Heart left ventricle (tissue), 16 donors: ENCODE measurements around the gene ASCL5. TPM values are rescaled to one million over a fixed set of nuclear protein-coding genes. Genes with fewer than 3 reads are reported as not detected.

Experiments
- ATAC-seq, 4 donors: fragments of 200-7000 bp; cut with Tn5 transposase; one replicate each; pipeline ENCODE4 v1.9.1; 2020 to 2022; ENCODE audit warnings: moderate library complexity in 4 of 4, mild to moderate bottlenecking in 3 of 4, moderate number of reproducible peaks in 1 of 4
- DNase-seq, 5 donors: peaks; one replicate each; pipeline ENCODE4 v3.0.0-alpha.2; 2020
- H3K27ac ChIP-seq, 12 donors: fragments of 200-600 bp; sonication (generic) in 4 of 12; one replicate each; pipeline versions ENCODE4 v1.5.0 to v1.8.0; 2016 to 2022; ENCODE audit warnings: mild to moderate bottlenecking in 2 of 12
- H3K27me3 ChIP-seq, 9 donors: fragments of 200-600 bp; sonication (generic) in 2 of 9; one replicate each; pipeline versions ENCODE4 v1.5.1 to v1.8.0; 2016 to 2022; ENCODE audit warnings: mild to moderate bottlenecking in 3 of 9
- H3K36me3 ChIP-seq, 9 donors: fragments of 200-600 bp; sonication (generic) in 2 of 9; one replicate each; pipeline versions ENCODE4 v1.5.0 to v1.8.0; 2018 to 2022; ENCODE audit warnings: mild to moderate bottlenecking in 2 of 9
- H3K4me1 ChIP-seq, 12 donors: fragments of 200-600 bp; sonication (generic) in 4 of 12; one replicate each; pipeline versions ENCODE4 v1.5.0 to v1.8.0; 2016 to 2022; ENCODE audit warnings: mild to moderate bottlenecking in 3 of 12
- H3K4me3 ChIP-seq, 12 donors: fragments of 200-600 bp; sonication (generic) in 4 of 12; one replicate each; pipeline versions ENCODE4 v1.5.0 to v1.8.0; 2017 to 2022; ENCODE audit warnings: mild to moderate bottlenecking in 9 of 12, moderate library complexity in 4 of 12
- H3K9me3 ChIP-seq, 12 donors: fragments of 200-600 bp; sonication (generic) in 4 of 12; one replicate each; pipeline versions ENCODE4 v1.5.0 to v1.8.0; 2016 to 2022; ENCODE audit warnings: mild to moderate bottlenecking in 1 of 12
- CTCF ChIP-seq, 12 donors: fragments of 200-600 bp; sonication (generic) in 4 of 12; IDR thresholded peaks; one replicate each; pipeline versions ENCODE4 v1.5.0 to v1.8.0; 2018 to 2022; ENCODE audit warnings: antibody characterized with exemption in 12 of 12, mild to moderate bottlenecking in 5 of 12
- POLR2A ChIP-seq, 2 donors: fragments of 450-650 bp; IDR thresholded peaks; one replicate each; pipeline ENCODE4 v1.6.1; 2017; ENCODE audit warnings: antibody characterized with exemption in 2 of 2, mild to moderate bottlenecking in 2 of 2, moderate library complexity in 2 of 2
- WGBS, 4 donors: extraction: QIAGEN DNeasy Blood & Tissue Kit in 2 of 4; methylation state at CpG; one replicate each; pipeline versions ENCODE4 v1.1.5 to v1.1.7; 2013 to 2018; 5-methylcytosine and 5-hydroxymethylcytosine counted together
- intact Hi-C, 10 donors: fragments of 100-400 bp; cut with DNase I; formaldehyde crosslinking; loops; one replicate each; pipeline versions ENCODE4 v1.11.1 to v1.14.2; 2022
- polyA plus RNA-seq, 2 donors: library from polyadenylated mRNA; stranded (reverse); fragments of 200-250 nt; gene quantifications; one replicate each; pipeline ENCODE4 v1.2.3, GENCODE V29; 2013
- total RNA-seq, 9 donors: library from RNA; depleted of rRNA in 2 of 9; stranded (reverse); fragments of >200 nt in 2 of 9; fragmentation: NEBNext Ultra II Directional in 3 of 9; extraction: Animal tissue kit (Norgen Biotek cat#: 25700) in 3 of 9; gene quantifications; one replicate each; pipeline versions ENCODE4 v1.1.0 to v1.2.4, GENCODE V29; 2016 to 2023
- donor health status: ischemic (EF 13 %, LVEDD 7.1; RV severe dilation, severe dysfunction).
- donor health status: healthy with polysubstance abuse.
- donor health status: DM: no; HTN: yes; CAD: no.
- donor health status: DM: no; HTN: no; CAD: no.
- donor health status: ischemic (EF 25% LVEDD 6.9; RV normal size, moderate dysfunction).
- donor health status: ischemic (EF 25% LVEDD 5.7; RV mildly dilated, moderate dysfunction).
- donor health status: healthy.
- donor health status: DM: yes; HTN: yes; CAD: no.
- donor health status: ischemic (EF 35%, LVEDD 5.7; RV mildly dilated, moderate dysfunction).
- donor health status: nonischemic (EF 11% LVEDD 7.7; RV severe dilation, severe dysfunction).
- donor health status: DM: yes; HTN: yes; CAD: no.
- donor health status: PGD.
- donor health status: ischemic (EF 29% LVEDD 5.4; RV normal size, mild dysfunction).
- donor health status: nonischemic (EF 23%, LVEDD 6.1; RV moderate dilation, normal function).

Gene ASCL5
- total and polyA plus RNA-seq, 11 donors: not detected

- intact Hi-C loops: no loop called here
- H3K4me1 ChIP-seq: peaks cover 0 to under 1% (median 0%) of the 10 kb centered on the region in 12 donors
- DNase-seq (no peak), ATAC-seq (no peak)
- H3K36me3 ChIP-seq: no peaks in the 10 kb centered on the region
- H3K27me3 ChIP-seq: peaks cover 0 to 12% (median 0%) of the 10 kb centered on the region in 9 donors
- 33 to 80% (median 71%) methylated on average over 1 of the region's 1 CpG for WGBS, 4 donors
- no peak overlapping the region for H3K27ac ChIP-seq
- no peak overlapping the region for H3K4me3 ChIP-seq
- no peaks in the 10 kb centered on the region for H3K9me3 ChIP-seq
- TF ChIP-seq CTCF (IDR thresholded peaks at IDR 0.05) (no peak), POLR2A (IDR thresholded peaks at IDR 0.05) (no peak)
Measured at GRCh38 chr1:201108614-201109013, 18.4 kb downstream of the ASCL5 start.

GRCh38 chr1:201105688-201106087, 21.3 kb downstream of the ASCL5 start:
- Histone ChIP-seq H3K27me3 (no peaks in the 10 kb centered on the region), H3K27ac (no peak overlapping the region), H3K9me3 (no peaks in the 10 kb centered on the region), H3K4me3 (no peak overlapping the region), H3K4me1 (no peaks in the 10 kb centered on the region), H3K36me3 (no peaks in the 10 kb centered on the region)
- 73 to 94% (median 87%) methylated on average over 3 to 5 of the region's 5 CpGs for WGBS, 4 donors
- no peak for DNase-seq
- no peak for TF ChIP-seq POLR2A (IDR thresholded peaks at IDR 0.05)
- TF ChIP-seq CTCF (IDR thresholded peaks at IDR 0.05): no peak
- no peak for ATAC-seq
- intact Hi-C loops: no loop called here

DNA sequence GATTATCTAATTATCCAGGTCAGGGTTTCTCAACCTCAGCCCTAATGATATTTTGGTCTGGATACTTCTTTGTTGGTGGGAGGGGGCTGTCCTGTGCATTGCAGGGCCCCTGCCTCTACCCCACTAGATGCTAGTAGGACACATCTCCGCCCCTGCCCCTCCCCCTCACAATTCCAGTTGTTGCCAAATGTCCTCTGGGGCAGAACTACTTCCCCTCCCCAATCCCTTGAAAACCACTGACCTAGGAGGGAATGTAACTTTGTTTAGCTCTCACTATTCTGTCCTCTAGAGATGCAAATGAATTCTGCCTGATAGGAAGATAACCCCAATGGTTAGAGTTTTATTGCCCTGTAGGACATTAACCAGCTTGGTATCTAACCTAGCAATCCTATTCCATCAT, 22.8 kb downstream of the ASCL5 start:
- H3K4me3 ChIP-seq: no peak overlapping the region
- no peaks in the 10 kb centered on the region for H3K9me3 ChIP-seq
- no peak overlapping the region for H3K27ac ChIP-seq
- 63 to 79% (median 72%) methylated on average over 1 of the region's 1 CpG for WGBS, 4 donors
- intact Hi-C loops: no loop called here
- DNase-seq: no peak
- H3K4me1 ChIP-seq: no peaks in the 10 kb centered on the region
- no peaks in the 10 kb centered on the region for H3K36me3 ChIP-seq
- no peaks in the 10 kb centered on the region for H3K27me3 ChIP-seq
- no peak for ATAC-seq
- no peak for TF ChIP-seq CTCF (IDR thresholded peaks at IDR 0.05)
- TF ChIP-seq POLR2A (IDR thresholded peaks at IDR 0.05): no peak

- TF ChIP-seq CTCF (IDR thresholded peaks at IDR 0.05) (no peak), POLR2A (IDR thresholded peaks at IDR 0.05) (no peak)
- Histone ChIP-seq H3K9me3 (no peaks in the 10 kb centered on the region), H3K36me3 (no peaks in the 10 kb centered on the region), H3K4me1 (no peaks in the 10 kb centered on the region), H3K27me3 (no peaks in the 10 kb centered on the region), H3K4me3 (no peak overlapping the region), H3K27ac (no peak overlapping the region)
- 59 to 76% (median 69%) methylated on average over 9 of the region's 9 CpGs for WGBS, 4 donors
- ATAC-seq (no peak), DNase-seq (no peak)
- intact Hi-C loops: no loop called here
Measured at GRCh38 chr1:201103666-201104065, 23.3 kb downstream of the ASCL5 start.
